ENCODE results near the gene VCP.
"Not testable (repeated sequence)": the region's sequence is repeated elsewhere in the genome, so short reads cannot be mapped to it uniquely, and the experiment has no call there.

VCP gene

DNA sequence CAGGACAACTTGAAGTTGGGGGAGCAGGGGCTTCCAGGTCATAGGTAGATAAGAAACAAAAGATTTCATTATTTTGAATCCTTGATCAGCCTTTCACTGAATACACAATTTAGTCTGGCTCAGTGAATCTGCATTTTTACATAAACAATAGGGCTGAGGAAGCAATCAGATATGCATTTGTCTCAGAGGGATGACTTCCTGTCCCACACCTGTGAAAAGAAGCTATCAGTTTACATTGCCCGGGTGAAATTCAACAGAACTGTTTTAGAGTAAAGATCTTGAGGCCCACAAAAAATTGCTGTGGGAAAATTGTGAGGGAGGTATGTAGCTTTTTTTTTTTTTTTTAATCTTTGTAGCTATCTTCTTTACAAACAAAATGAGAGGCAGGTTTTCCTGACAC lies 44.6 kb downstream of the VCP start:
- no peak for TF ChIP-seq CTCF (IDR thresholded peaks at IDR 0.05; ENCODE audit: extremely low read depth, missing control alignments)
- no peak for DNase-seq (ENCODE audit: low spot score)

- no peak for DNase-seq (ENCODE audit: low spot score)
These were observed 45.1 kb downstream of the VCP start for GRCh38 chr9:35027374-35027773.

GRCh38 chr9:35026671-35027070 lies 45.8 kb downstream of the VCP start:
- no peak for DNase-seq (ENCODE audit: low spot score)
- no peak for TF ChIP-seq CTCF (IDR thresholded peaks at IDR 0.05; ENCODE audit: extremely low read depth, missing control alignments)

More at GRCh38 chr9:35027374-35027773, 45.1 kb downstream of the VCP start:
- no peak for TF ChIP-seq CTCF (IDR thresholded peaks at IDR 0.05; ENCODE audit: extremely low read depth, missing control alignments)

- DNase-seq (ENCODE audit: low spot score): not testable (repeated sequence)
These were observed 49.0 kb downstream of the VCP start for GRCh38 chr9:35023443-35023842.

DNA sequence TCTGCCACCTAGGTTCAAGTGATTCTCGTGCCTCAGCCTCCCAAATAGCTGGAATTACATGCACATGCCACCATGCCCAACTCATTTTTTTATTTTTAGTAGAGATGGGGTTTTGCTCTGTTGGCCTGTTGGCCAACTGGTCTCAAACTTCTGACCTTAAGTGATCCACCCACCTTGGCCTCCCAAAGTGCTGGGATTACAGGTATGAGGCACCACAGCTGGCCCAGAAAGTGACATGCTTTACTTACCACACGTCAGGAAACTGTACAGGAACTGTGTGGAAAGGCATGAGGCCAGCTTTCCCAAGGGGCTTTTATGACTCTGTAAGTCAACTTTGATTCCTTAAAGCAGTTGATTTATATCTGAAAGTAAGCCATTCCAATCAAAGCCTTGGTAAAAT lies 57.9 kb downstream of the VCP start:
- no peak for DNase-seq (ENCODE audit: low spot score)
- no peak for TF ChIP-seq CTCF (IDR thresholded peaks at IDR 0.05; ENCODE audit: extremely low read depth, missing control alignments)

DNA sequence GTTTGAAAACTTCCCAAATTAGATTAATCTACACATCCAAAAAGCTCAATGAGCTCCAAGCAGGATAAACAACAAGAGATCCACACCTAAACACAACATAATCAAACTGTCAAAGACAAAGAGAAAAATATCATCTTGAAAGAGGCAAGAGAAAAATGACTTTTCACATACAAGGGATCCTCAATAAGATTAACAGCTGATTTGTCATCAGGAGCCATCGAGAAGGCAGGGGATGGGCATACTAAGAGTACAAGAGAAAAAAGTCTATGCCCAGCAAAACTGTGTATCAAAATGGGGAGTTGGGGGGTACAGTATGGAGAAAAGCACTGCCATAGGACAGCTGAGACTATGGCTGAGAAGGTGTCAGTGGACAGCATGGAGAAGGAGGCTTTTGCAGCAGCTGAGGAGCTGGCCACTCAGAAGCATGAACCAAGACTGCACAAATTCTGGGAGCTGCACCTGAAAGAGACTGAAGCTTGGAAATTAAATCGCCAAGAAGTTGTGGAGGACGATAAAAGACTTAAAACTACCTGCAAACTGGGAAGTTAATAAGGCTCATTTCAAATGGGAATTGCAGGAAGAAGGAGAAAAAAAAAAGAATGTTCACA lies 62.0 kb downstream of the VCP start:
- no peak for TF ChIP-seq CTCF (IDR thresholded peaks at IDR 0.05; ENCODE audit: extremely low read depth, missing control alignments)
- DNase-seq (ENCODE audit: low spot score): no peak
